ENCODE data around the gene IRS1.

The IRS1 gene

GRCh38 chr2:226767056-226767813, 32.4 kb downstream of the IRS1 start:
- Histone ChIP-seq H3K27me3 (no peaks in the 10 kb centered on the region), H3K36me3 (no peaks in the 10 kb centered on the region), H3K4me3 (ENCODE audit: low read depth, low read length) (no peak overlapping the region), H3K4me1 (no peaks in the 10 kb centered on the region), H3K9me3 (no peaks in the 10 kb centered on the region)
- no peak for TF ChIP-seq CTCF (IDR thresholded peaks at IDR 0.05; ENCODE audit: low read depth, low read length)
- DNase-seq = no peak

- H3K36me3 ChIP-seq = no peaks in the 10 kb centered on the region
- no peak overlapping the region for H3K4me3 ChIP-seq (ENCODE audit: low read depth, low read length)
- no peaks in the 10 kb centered on the region for H3K27me3 ChIP-seq
- no peak for DNase-seq
- no peaks in the 10 kb centered on the region for H3K4me1 ChIP-seq
- no peaks in the 10 kb centered on the region for H3K9me3 ChIP-seq
- no peak for TF ChIP-seq CTCF (IDR thresholded peaks at IDR 0.05; ENCODE audit: low read depth, low read length)
These were observed 33.1 kb downstream of the IRS1 start for GRCh38 chr2:226766352-226767055.

DNA sequence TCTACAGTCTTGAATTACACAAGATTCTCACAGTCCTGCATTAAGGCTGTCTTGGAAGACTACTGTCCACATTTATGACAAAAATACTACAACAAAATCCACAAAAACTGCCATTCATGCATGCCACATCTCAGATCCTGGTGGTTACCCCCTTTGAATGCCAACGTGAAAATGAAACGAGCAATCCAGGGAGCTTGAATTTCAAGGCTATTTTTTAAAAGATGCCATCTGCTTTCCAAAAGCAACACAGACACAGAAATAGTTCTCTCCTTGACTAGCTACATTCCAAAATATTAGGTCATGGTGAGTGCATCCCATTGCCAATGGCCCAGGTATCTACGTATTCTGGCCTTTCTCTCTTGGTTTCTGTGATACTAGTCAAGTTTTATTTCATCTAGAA, 36.3 kb downstream of the IRS1 start:
- H3K36me3 ChIP-seq = no peaks in the 10 kb centered on the region
- no peaks in the 10 kb centered on the region for H3K27me3 ChIP-seq
- H3K9me3 ChIP-seq = no peaks in the 10 kb centered on the region
- no peak for TF ChIP-seq CTCF (IDR thresholded peaks at IDR 0.05; ENCODE audit: low read depth, low read length)
- H3K4me1 ChIP-seq = no peaks in the 10 kb centered on the region
- H3K4me3 ChIP-seq (ENCODE audit: low read depth, low read length) = no peak overlapping the region
- DNase-seq = no peak

GRCh38 chr2:226761195-226761583, 38.4 kb downstream of the IRS1 start:
- no peak for TF ChIP-seq CTCF (IDR thresholded peaks at IDR 0.05; ENCODE audit: low read depth, low read length)
- Histone ChIP-seq H3K36me3 (no peaks in the 10 kb centered on the region), H3K4me3 (ENCODE audit: low read depth, low read length) (no peak overlapping the region), H3K9me3 (no peaks in the 10 kb centered on the region), H3K4me1 (no peaks in the 10 kb centered on the region), H3K27me3 (no peaks in the 10 kb centered on the region)
- no peak for DNase-seq

- no peak overlapping the region for H3K4me3 ChIP-seq (ENCODE audit: low read depth, low read length)
- H3K36me3 ChIP-seq = no peaks in the 10 kb centered on the region
- H3K9me3 ChIP-seq = no peaks in the 10 kb centered on the region
- no peaks in the 10 kb centered on the region for H3K4me1 ChIP-seq
- H3K27me3 ChIP-seq = no peaks in the 10 kb centered on the region
- DNase-seq = no peak
- TF ChIP-seq CTCF (IDR thresholded peaks at IDR 0.05; ENCODE audit: low read depth, low read length) = no peak
These were observed 39.0 kb downstream of the IRS1 start for GRCh38 chr2:226760412-226761194.

All from BE2C (cell line).